Motor neuron (in vitro differentiated cells): Measurements from ENCODE around the gene METRN. TPM values are rescaled to one million over a fixed set of nuclear protein-coding genes. Genes with fewer than 3 reads are reported as not detected.
"Not testable (repeated sequence)": the region's sequence is repeated elsewhere in the genome, so short reads cannot be mapped to it uniquely, and the experiment has no call there.

ENCODE experiments used
- ATAC-seq, 8 experiments: fragments of 200-7000 bp; cut with Tn5 transposase; replicated peaks in 6 of 8; 2 replicates each; pipeline ENCODE4 v1.8.0; 2021; ENCODE audit warnings: mild to moderate bottlenecking in 8 of 8, moderate library complexity in 8 of 8
- H3K27ac ChIP-seq, 2 donors: fragments of 250-450 bp; sonication (Bioruptor Pico); 2 replicates each; pipeline ENCODE4 v1.9.0; 2021; ENCODE audit warnings: antibody characterized with exemption in 2 of 2, mild to moderate bottlenecking in 2 of 2, moderate library complexity in 1 of 2
- H3K4me1 ChIP-seq, 2 donors: fragments of 250-450 bp; sonication (Bioruptor Pico); replicated peaks in 1 of 2; 2 replicates each; pipeline ENCODE4 v1.6.1; 2021; ENCODE audit warnings: antibody characterized with exemption in 2 of 2, mild to moderate bottlenecking in 2 of 2, moderate library complexity in 1 of 2
- H3K4me3 ChIP-seq, 5 donors: fragments of 250-450 bp; sonication (Bioruptor Pico); 2 replicates each; pipeline ENCODE4 v1.9.0; 2021; ENCODE audit warnings: antibody characterized with exemption in 5 of 5, mild to moderate bottlenecking in 5 of 5, moderate library complexity in 4 of 5
- WGBS, 10 experiments: fragments of 450-650 bp; shearing (Covaris generic); methylation state at CpG; one replicate each; pipeline ENCODE4 v1.0.0; 2022; 5-methylcytosine and 5-hydroxymethylcytosine counted together
- in situ Hi-C, 9 experiments: fragments of 400-800 bp; cut with MboI; loops; one replicate each; pipeline ENCODE4 v1.15.0; 2021; ENCODE audit warnings: low sequenced_read_pairs in 9 of 9, low pct_unique_long_range_greater_than_20kb in 2 of 9; ENCODE audit not compliant: unreplicated experiment in 9 of 9
- total RNA-seq, 8 experiments: library from RNA; unstranded; fragments of 300-600 nt; gene quantifications; 2 replicates each; pipeline versions ENCODE4 v1.2.3 to v1.2.4, GENCODE V29; 2022

Gene METRN
- total RNA-seq, 8 experiments from 2014 or later = 10.1 to 402 (median 34.9) TPM

DNA sequence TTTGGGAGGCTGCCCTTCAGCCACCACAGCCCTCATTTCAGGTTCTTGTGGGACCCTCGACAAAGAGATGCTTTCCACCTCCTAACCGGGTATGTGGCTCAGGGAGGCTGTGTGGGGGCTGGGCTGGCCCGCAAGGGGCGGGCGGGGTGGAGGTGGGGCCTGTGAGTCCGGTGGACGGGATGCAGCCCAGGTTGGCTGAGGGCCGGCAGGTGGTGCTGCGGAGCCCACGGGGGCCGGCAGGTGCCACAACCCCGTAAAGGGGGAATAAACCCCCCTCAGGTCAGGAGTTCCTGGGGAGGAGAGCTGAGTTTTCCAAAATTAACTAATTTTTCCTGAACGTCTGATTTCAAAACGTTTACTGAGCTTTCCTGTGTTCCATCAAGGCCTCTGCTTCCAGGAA lies 30.8 kb downstream of the METRN start:
- no peak overlapping the region for H3K27ac ChIP-seq
- 0 to 29% (median 10%) methylated on average over 1 to 6 of the region's 14 CpGs; no CpG with 5 or more reads in 6 of the 10 experiments for WGBS, 10 experiments
- in situ Hi-C loops = no loop called here
- no peak overlapping the region for H3K4me3 ChIP-seq
- peak in 2 of 8 experiments; percentile 7 to 47 for ATAC-seq
- peaks cover 4 to 12% of the 10 kb centered on the region in 2 donors for H3K4me1 ChIP-seq

DNA sequence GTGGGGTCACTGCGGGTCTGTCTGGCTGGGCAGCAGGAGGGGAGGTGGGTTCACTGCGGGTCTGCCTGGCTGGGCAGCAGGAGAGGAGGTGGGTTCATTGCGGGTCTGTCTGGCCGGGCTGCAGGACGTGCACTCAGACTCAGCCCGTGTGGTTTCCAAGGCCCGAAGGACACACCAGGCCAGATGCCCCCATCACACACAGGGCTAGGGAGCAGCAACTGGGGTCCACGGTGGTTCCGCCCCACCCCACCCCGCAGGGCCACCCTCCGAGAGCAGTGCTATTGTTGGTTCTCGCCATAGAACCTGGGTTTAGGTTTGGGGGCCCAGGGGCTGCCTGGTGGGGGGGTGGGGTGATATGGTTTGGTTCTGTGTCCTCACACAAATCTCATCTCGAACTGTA lies 31.7 kb downstream of the METRN start:
- Histone ChIP-seq H3K27ac (no peak overlapping the region), H3K4me3 (no peak overlapping the region), H3K4me1 (peaks cover 5 to 16% of the 10 kb centered on the region in 2 donors)
- in situ Hi-C loops = no loop called here
- ATAC-seq = no peak
- no CpG with 5 or more reads among the region's 13 CpGs for WGBS, 10 experiments

- in situ Hi-C loops = no loop called here
- 94% methylated on average over 10 of the region's 39 CpGs; no CpG with 5 or more reads in 9 of the 10 experiments for WGBS, 10 experiments
Measured at GRCh38 chr16:747978-748746, 33.2 kb downstream of the METRN start.

GRCh38 chr16:749010-749409 lies 34.1 kb downstream of the METRN start:
- 42 to 91% (median 76%) methylated on average over 3 to 6 of the region's 6 CpGs; no CpG with 5 or more reads in 2 of the 10 experiments for WGBS, 10 experiments
- ATAC-seq = no peak

More at GRCh38 chr16:747978-748746, 33.2 kb downstream of the METRN start:
- Histone ChIP-seq H3K27ac (no peak overlapping the region), H3K4me3 (no peak overlapping the region), H3K4me1 (peaks cover 13 to 24% of the 10 kb centered on the region in 2 donors)
- ATAC-seq = no peak

GRCh38 chr16:750485-750884 lies 35.6 kb downstream of the METRN start:
- in situ Hi-C loops = no loop called here
- Histone ChIP-seq H3K27ac (no peak overlapping the region), H3K4me1 (peaks cover 13 to 24% of the 10 kb centered on the region in 2 donors), H3K4me3 (no peak overlapping the region)
- ATAC-seq = peak in 7 of 8 experiments; percentile 27 to 69 (median 54)
- 33 to 100% (median 75%) methylated on average over 1 to 4 of the region's 9 CpGs; no CpG with 5 or more reads in 4 of the 10 experiments for WGBS, 10 experiments

More at GRCh38 chr16:749010-749409, 34.1 kb downstream of the METRN start:
- Histone ChIP-seq H3K27ac (no peak overlapping the region), H3K4me3 (no peak overlapping the region), H3K4me1 (peaks cover 13 to 24% of the 10 kb centered on the region in 2 donors)
- in situ Hi-C loops = no loop called here

GRCh38 chr16:751152-752006 lies 36.5 kb downstream of the METRN start:
- H3K4me1 ChIP-seq = peaks cover 13 to 20% of the 10 kb centered on the region in 2 donors
- H3K27ac ChIP-seq = peak overlapping the region in 1 of 2 donors; percentile 28
- ATAC-seq = peak in 1 of 8 experiments; percentile 36
- 10 to 100% (median 79%) methylated on average over 1 to 13 of the region's 39 CpGs; no CpG with 5 or more reads in 2 of the 10 experiments for WGBS, 10 experiments
- in situ Hi-C loops = no loop called here
- H3K4me3 ChIP-seq = no peak overlapping the region

GRCh38 chr16:752007-752312 lies 37.0 kb downstream of the METRN start:
- ATAC-seq = peak in 5 of 8 experiments; percentile 15 to 60 (median 34)
- H3K4me1 ChIP-seq = peaks cover 13 to 20% of the 10 kb centered on the region in 2 donors

DNA sequence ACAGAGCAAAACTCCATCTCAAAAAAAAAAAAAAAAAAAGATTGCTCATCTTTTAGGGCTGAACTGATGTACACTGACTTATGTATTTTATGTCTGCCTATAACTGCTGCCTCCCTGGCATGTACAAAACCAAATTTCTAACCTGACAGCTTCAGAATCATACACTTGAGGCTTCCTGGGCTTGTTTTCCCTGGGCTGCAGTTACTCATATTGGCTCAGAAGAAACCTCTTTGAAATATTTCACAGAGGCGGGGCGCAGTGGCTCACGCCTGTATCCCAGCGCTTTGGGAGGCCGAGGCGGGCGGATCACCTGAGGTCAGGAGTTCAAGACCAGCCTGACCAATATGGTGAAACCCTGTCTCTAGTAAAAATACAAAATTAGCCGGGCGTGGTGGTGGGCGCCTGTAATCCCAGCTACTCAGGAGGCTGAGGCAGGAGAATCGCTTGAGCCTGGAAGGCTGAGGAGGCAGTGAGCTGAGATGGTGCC lies 39.2 kb downstream of the METRN start:
- ATAC-seq, in situ Hi-C loops, H3K4me3 ChIP-seq, H3K27ac ChIP-seq: not testable (repeated sequence)
- H3K4me1 ChIP-seq = peaks cover 13 to 20% of the 10 kb centered on the region in 2 donors
- 20 to 100% (median 88%) methylated on average over 1 to 5 of the region's 11 CpGs; no CpG with 5 or more reads in 2 of the 10 experiments for WGBS, 10 experiments

More at GRCh38 chr16:752007-752312, 37.0 kb downstream of the METRN start:
- Histone ChIP-seq H3K27ac (peak overlapping the region in 1 of 2 donors; percentile 28), H3K4me3 (no peak overlapping the region)
- in situ Hi-C loops = no loop called here
- 6 to 35% (median 17%) methylated on average over 4 to 10 of the region's 10 CpGs; no CpG with 5 or more reads in 6 of the 10 experiments for WGBS, 10 experiments

GRCh38 chr16:754656-755055 lies 39.7 kb downstream of the METRN start:
- WGBS, 10 experiments = 17 to 78% (median 63%) methylated on average over 1 to 8 of the region's 11 CpGs; no CpG with 5 or more reads in 1 of the 10 experiments
- peak in 3 of 8 experiments; percentile 10 to 20 (median 13) for ATAC-seq
- peaks cover 13 to 20% of the 10 kb centered on the region in 2 donors for H3K4me1 ChIP-seq
- no peak overlapping the region for H3K4me3 ChIP-seq
- in situ Hi-C loops = no loop called here
- H3K27ac ChIP-seq = no peak overlapping the region

DNA sequence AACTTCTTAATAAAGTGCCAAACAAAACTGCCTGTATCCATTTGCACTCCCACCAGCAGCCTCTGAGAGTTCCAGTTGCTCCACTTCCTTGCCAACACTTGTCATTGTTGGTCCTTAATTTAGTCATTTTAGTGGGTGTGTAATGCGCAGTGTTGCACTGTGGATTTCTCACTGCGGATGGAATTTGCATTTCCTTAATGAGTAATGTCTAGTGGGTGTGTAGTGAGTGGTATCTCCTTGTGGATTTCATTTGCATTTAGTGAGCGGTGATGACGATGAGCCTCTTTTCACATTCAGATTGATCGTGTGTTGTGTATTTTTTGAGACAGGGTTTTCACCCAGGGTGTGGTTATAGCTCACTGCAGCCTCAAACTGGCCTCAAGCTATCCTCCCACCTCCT lies 41.5 kb downstream of the METRN start:
- Histone ChIP-seq H3K4me3 (no peak overlapping the region), H3K27ac (no peak overlapping the region), H3K4me1 (peaks cover 10% of the 10 kb centered on the region in 2 donors)
- in situ Hi-C loops = no loop called here
- 0 to 100% (median 79%) methylated on average over 1 to 5 of the region's 5 CpGs; no CpG with 5 or more reads in 1 of the 10 experiments for WGBS, 10 experiments
- peak in 5 of 8 experiments; percentile 17 to 99 (median 27) for ATAC-seq

DNA sequence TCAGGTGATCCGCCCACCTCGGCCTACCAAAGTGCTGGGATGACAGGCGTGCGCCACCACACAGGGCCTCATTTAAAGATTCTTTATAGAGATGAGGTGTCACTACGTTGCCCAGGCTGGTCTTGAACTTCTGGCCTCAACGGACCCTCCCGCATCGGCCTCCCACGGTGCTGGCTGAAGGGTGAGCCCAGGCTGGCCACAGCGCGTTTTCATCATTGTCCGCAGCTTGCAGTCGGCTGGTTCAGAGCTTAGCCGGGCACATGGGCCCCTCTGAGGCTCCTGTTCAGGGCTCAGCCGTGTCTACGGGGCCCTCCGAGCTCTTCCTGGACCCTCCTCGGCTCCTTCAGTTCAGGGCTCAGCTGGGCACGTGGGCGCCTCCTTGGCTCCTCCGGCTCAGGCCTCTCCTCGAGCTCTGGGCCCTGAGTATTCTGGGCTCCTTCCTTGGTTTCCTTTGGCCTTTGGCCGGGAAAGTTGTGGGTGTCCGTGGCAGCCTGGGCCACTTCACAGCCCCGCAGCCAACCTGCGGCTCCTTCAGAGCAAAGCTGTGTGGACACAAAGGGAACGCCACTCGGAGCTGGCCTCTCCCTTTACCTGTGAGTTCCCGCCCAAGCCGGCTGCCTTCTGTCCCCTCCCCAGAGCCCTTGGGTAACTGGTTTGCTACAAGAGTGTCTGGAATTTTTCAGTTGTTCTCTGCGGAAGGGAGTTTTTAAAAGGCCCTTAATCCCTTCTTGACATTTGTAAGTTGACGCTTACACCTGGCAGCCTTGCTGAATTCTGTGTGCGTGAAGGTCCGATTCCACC lies 44.4 kb downstream of the METRN start:
- in situ Hi-C loops = no loop called here
- ATAC-seq = no peak
- WGBS, 10 experiments = 43 to 100% (median 93%) methylated on average over 1 to 17 of the region's 34 CpGs; no CpG with 5 or more reads in 2 of the 10 experiments
- Histone ChIP-seq H3K4me3 (no peak overlapping the region), H3K27ac (peak overlapping the region in 1 of 2 donors; percentile 14), H3K4me1 (peaks cover 0 to 7% of the 10 kb centered on the region in 2 donors)

DNA sequence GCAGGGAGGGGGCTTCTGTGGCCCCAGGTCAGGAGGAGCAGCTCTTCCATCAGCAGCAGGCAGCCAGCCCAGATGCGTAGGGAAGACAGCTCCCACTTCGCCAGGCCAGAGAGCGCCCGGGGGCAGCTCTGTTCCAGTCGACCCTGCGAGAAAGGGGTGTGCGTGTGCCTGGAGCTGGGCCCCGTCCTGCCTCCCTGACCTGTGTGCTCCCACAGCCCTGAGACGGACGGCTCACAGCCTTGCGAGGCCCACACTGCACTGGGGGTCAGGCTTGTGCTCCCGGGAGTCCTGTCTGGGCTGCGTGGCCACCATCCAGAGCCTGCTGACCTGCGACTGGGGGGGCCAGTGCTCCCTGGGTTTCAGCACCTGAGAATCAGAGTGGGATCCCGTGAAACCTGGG lies 45.1 kb downstream of the METRN start:
- Histone ChIP-seq H3K27ac (no peak overlapping the region), H3K4me1 (peaks cover 3 to 7% of the 10 kb centered on the region in 2 donors), H3K4me3 (no peak overlapping the region)
- ATAC-seq = no peak
- WGBS, 10 experiments = 30 to 80% methylated on average over 1 to 2 of the region's 15 CpGs; no CpG with 5 or more reads in 8 of the 10 experiments
- in situ Hi-C loops = no loop called here
